Heart left ventricle (tissue), 16 donors: Measurements from ENCODE around the gene ZSWIM8. TPM values are rescaled to one million over a fixed set of nuclear protein-coding genes. Genes with fewer than 3 reads are reported as not detected.
"Not testable (repeated sequence)": the region's sequence is repeated elsewhere in the genome, so short reads cannot be mapped to it uniquely, and the experiment has no call there.

Experiments used
- ATAC-seq, 4 donors: fragments of 200-7000 bp; cut with Tn5 transposase; one replicate each; pipeline ENCODE4 v1.9.1; 2020 to 2022; ENCODE audit warnings: moderate library complexity in 4 of 4, mild to moderate bottlenecking in 3 of 4, moderate number of reproducible peaks in 1 of 4
- DNase-seq, 5 donors: peaks; one replicate each; pipeline ENCODE4 v3.0.0-alpha.2; 2020
- H3K27ac ChIP-seq, 12 donors: fragments of 200-600 bp; sonication (generic) in 4 of 12; one replicate each; pipeline versions ENCODE4 v1.5.0 to v1.8.0; 2016 to 2022; ENCODE audit warnings: mild to moderate bottlenecking in 2 of 12
- H3K27me3 ChIP-seq, 9 donors: fragments of 200-600 bp; sonication (generic) in 2 of 9; one replicate each; pipeline versions ENCODE4 v1.5.1 to v1.8.0; 2016 to 2022; ENCODE audit warnings: mild to moderate bottlenecking in 3 of 9
- H3K36me3 ChIP-seq, 9 donors: fragments of 200-600 bp; sonication (generic) in 2 of 9; one replicate each; pipeline versions ENCODE4 v1.5.0 to v1.8.0; 2018 to 2022; ENCODE audit warnings: mild to moderate bottlenecking in 2 of 9
- H3K4me1 ChIP-seq, 12 donors: fragments of 200-600 bp; sonication (generic) in 4 of 12; one replicate each; pipeline versions ENCODE4 v1.5.0 to v1.8.0; 2016 to 2022; ENCODE audit warnings: mild to moderate bottlenecking in 3 of 12
- H3K4me3 ChIP-seq, 12 donors: fragments of 200-600 bp; sonication (generic) in 4 of 12; one replicate each; pipeline versions ENCODE4 v1.5.0 to v1.8.0; 2017 to 2022; ENCODE audit warnings: mild to moderate bottlenecking in 9 of 12, moderate library complexity in 4 of 12
- H3K9me3 ChIP-seq, 12 donors: fragments of 200-600 bp; sonication (generic) in 4 of 12; one replicate each; pipeline versions ENCODE4 v1.5.0 to v1.8.0; 2016 to 2022; ENCODE audit warnings: mild to moderate bottlenecking in 1 of 12
- CTCF ChIP-seq, 12 donors: fragments of 200-600 bp; sonication (generic) in 4 of 12; IDR thresholded peaks; one replicate each; pipeline versions ENCODE4 v1.5.0 to v1.8.0; 2018 to 2022; ENCODE audit warnings: antibody characterized with exemption in 12 of 12, mild to moderate bottlenecking in 5 of 12
- POLR2A ChIP-seq, 2 donors: fragments of 450-650 bp; IDR thresholded peaks; one replicate each; pipeline ENCODE4 v1.6.1; 2017; ENCODE audit warnings: antibody characterized with exemption in 2 of 2, mild to moderate bottlenecking in 2 of 2, moderate library complexity in 2 of 2
- WGBS, 4 donors: extraction: QIAGEN DNeasy Blood & Tissue Kit in 2 of 4; methylation state at CpG; one replicate each; pipeline versions ENCODE4 v1.1.5 to v1.1.7; 2013 to 2018; 5-methylcytosine and 5-hydroxymethylcytosine counted together
- intact Hi-C, 10 donors: fragments of 100-400 bp; cut with DNase I; formaldehyde crosslinking; loops; one replicate each; pipeline versions ENCODE4 v1.11.1 to v1.14.2; 2022
- polyA plus RNA-seq, 2 donors: library from polyadenylated mRNA; stranded (reverse); fragments of 200-250 nt; gene quantifications; one replicate each; pipeline ENCODE4 v1.2.3, GENCODE V29; 2013
- total RNA-seq, 9 donors: library from RNA; depleted of rRNA in 2 of 9; stranded (reverse); fragments of >200 nt in 2 of 9; fragmentation: NEBNext Ultra II Directional in 3 of 9; extraction: Animal tissue kit (Norgen Biotek cat#: 25700) in 3 of 9; gene quantifications; one replicate each; pipeline versions ENCODE4 v1.1.0 to v1.2.4, GENCODE V29; 2016 to 2023
- donor health status: ischemic (EF 13 %, LVEDD 7.1; RV severe dilation, severe dysfunction).
- donor health status: healthy with polysubstance abuse.
- donor health status: DM: no; HTN: yes; CAD: no.
- donor health status: DM: no; HTN: no; CAD: no.
- donor health status: ischemic (EF 25% LVEDD 6.9; RV normal size, moderate dysfunction).
- donor health status: ischemic (EF 25% LVEDD 5.7; RV mildly dilated, moderate dysfunction).
- donor health status: healthy.
- donor health status: DM: yes; HTN: yes; CAD: no.
- donor health status: ischemic (EF 35%, LVEDD 5.7; RV mildly dilated, moderate dysfunction).
- donor health status: nonischemic (EF 11% LVEDD 7.7; RV severe dilation, severe dysfunction).
- donor health status: DM: yes; HTN: yes; CAD: no.
- donor health status: PGD.
- donor health status: ischemic (EF 29% LVEDD 5.4; RV normal size, mild dysfunction).
- donor health status: nonischemic (EF 23%, LVEDD 6.1; RV moderate dilation, normal function).

ZSWIM8 gene
- total and polyA plus RNA-seq, 11 donors, result 37.6 to 69.7 (median 58.0) TPM

GRCh38 chr10:73823391-73823790 is 38.0 kb downstream of the ZSWIM8 start:
- Histone ChIP-seq H3K27ac (no peak overlapping the region), H3K27me3 (no peaks in the 10 kb centered on the region), H3K4me3 (no peak overlapping the region), H3K4me1 (peaks cover 0 to 17% (median 0%) of the 10 kb centered on the region in 12 donors), H3K36me3 (peaks cover 0 to 63% (median 39%) of the 10 kb centered on the region in 9 donors), H3K9me3 (no peaks in the 10 kb centered on the region)
- no peak for DNase-seq
- WGBS, 4 donors, result 78 to 87% (median 81%) methylated on average over 7 of the region's 7 CpGs
- ATAC-seq, result no peak
- TF ChIP-seq CTCF (IDR thresholded peaks at IDR 0.05) (no peak), POLR2A (IDR thresholded peaks at IDR 0.05) (no peak)
- intact Hi-C loops, result no loop called here

GRCh38 chr10:73824146-73824725 is 38.8 kb downstream of the ZSWIM8 start:
- Histone ChIP-seq H3K9me3 (no peaks in the 10 kb centered on the region), H3K27me3 (no peaks in the 10 kb centered on the region), H3K27ac (no peak overlapping the region), H3K4me3 (no peak overlapping the region), H3K36me3 (peaks cover 0 to 66% (median 40%) of the 10 kb centered on the region in 9 donors), H3K4me1 (peaks cover 0 to 10% (median 0%) of the 10 kb centered on the region in 12 donors)
- intact Hi-C loops, result no loop called here
- 91 to 99% (median 97%) methylated on average over 10 to 14 of the region's 14 CpGs for WGBS, 4 donors
- ATAC-seq (no peak), DNase-seq (no peak)
- TF ChIP-seq CTCF (IDR thresholded peaks at IDR 0.05) (no peak), POLR2A (IDR thresholded peaks at IDR 0.05) (no peak)

GRCh38 chr10:73827346-73828089 is 42.1 kb downstream of the ZSWIM8 start:
- Histone ChIP-seq H3K9me3 (no peaks in the 10 kb centered on the region), H3K27ac (no peak overlapping the region), H3K36me3 (peaks cover 0 to 66% (median 28%) of the 10 kb centered on the region in 9 donors), H3K27me3 (no peaks in the 10 kb centered on the region), H3K4me1 (no peaks in the 10 kb centered on the region), H3K4me3 (no peak overlapping the region)
- DNase-seq, result no peak
- WGBS, 4 donors, result 96 to 98% (median 97%) methylated on average over 12 to 19 of the region's 19 CpGs
- intact Hi-C loops, result no loop called here
- no peak for ATAC-seq
- TF ChIP-seq CTCF (IDR thresholded peaks at IDR 0.05), result no peak
- TF ChIP-seq POLR2A (IDR thresholded peaks at IDR 0.05), result no peak

DNA sequence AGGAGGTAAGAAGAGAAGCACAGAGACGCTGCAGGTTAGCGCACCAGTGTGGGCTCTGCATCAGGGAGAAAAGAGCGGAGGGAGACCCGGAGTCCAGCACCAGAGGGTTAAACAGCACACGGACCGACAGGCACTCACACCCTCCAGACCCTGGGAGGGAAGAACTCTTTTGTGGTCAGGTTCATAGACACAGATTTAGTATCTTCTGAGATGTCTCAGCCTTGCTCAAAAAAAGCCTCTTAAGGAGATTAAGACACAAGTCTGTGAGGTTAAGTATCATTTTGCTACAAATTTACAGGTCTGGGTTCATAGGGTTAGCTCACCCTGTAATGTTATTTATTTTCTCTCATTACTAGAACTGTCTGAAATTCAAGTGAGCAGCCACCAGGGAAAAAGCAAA is 42.8 kb downstream of the ZSWIM8 start:
- TF ChIP-seq POLR2A (IDR thresholded peaks at IDR 0.05) (no peak), CTCF (IDR thresholded peaks at IDR 0.05) (no peak)
- 88 to 97% (median 92%) methylated on average over 6 of the region's 6 CpGs for WGBS, 4 donors
- ATAC-seq, result no peak

GRCh38 chr10:73829090-73829489 is 43.7 kb downstream of the ZSWIM8 start:
- H3K27ac ChIP-seq, H3K4me3 ChIP-seq, intact Hi-C loops, ATAC-seq, H3K27me3 ChIP-seq, DNase-seq, H3K9me3 ChIP-seq, H3K4me1 ChIP-seq: not testable (repeated sequence)
- 90 to 98% (median 95%) methylated on average over 7 of the region's 7 CpGs for WGBS, 4 donors
- H3K36me3 ChIP-seq, result peaks cover 0 to 56% (median 19%) of the 10 kb centered on the region in 9 donors

More for the DNA sequence above, 42.8 kb downstream of the ZSWIM8 start:
- Histone ChIP-seq H3K9me3 (no peaks in the 10 kb centered on the region), H3K27ac (no peak overlapping the region), H3K27me3 (no peaks in the 10 kb centered on the region), H3K4me3 (no peak overlapping the region), H3K36me3 (peaks cover 0 to 65% (median 27%) of the 10 kb centered on the region in 9 donors), H3K4me1 (no peaks in the 10 kb centered on the region)
- intact Hi-C loops, result no loop called here
- DNase-seq, result no peak
